ENCODE results near the gene SLC1A7.

SLC1A7 gene

GRCh38 chr1:53057127-53057526 lies 85.3 kb downstream of the SLC1A7 start:
- DNase-seq: no peak

- peak; percentile 16 for DNase-seq
Observed at GRCh38 chr1:53051676-53052075, 90.8 kb downstream of the SLC1A7 start.

- no peak for DNase-seq
Observed at GRCh38 chr1:53050310-53050709, 92.1 kb downstream of the SLC1A7 start.

- no peak for DNase-seq
Observed at GRCh38 chr1:53049574-53049967, 92.9 kb downstream of the SLC1A7 start.

- no peak for DNase-seq
Observed at GRCh38 chr1:53048960-53049573, 93.4 kb downstream of the SLC1A7 start.

GRCh38 chr1:53047737-53048736 lies 94.4 kb downstream of the SLC1A7 start:
- DNase-seq: no peak

GRCh38 chr1:53046930-53047329 lies 95.5 kb downstream of the SLC1A7 start:
- no peak for DNase-seq

- DNase-seq: no peak
Observed at GRCh38 chr1:53044926-53045325, 97.5 kb downstream of the SLC1A7 start.

GRCh38 chr1:53043271-53043670 lies 99.2 kb downstream of the SLC1A7 start:
- no peak for DNase-seq

GRCh38 chr1:53038566-53038965 lies 103.9 kb downstream of the SLC1A7 start:
- no peak for DNase-seq

All from hematopoietic multipotent progenitor cell treated with erythropoietin and hydrocortisone succinate and interleukin-3 and kit ligand, for 8 days (in vitro differentiated cells).